Astrocyte (in vitro differentiated cells and primary cell): ENCODE results near the gene BASP1.

Experiments
- EZH2 ChIP-seq: IDR thresholded peaks from 2 replicates; pipeline ENCODE4 v1.6.1; 2012; ENCODE audit warnings: mild to moderate bottlenecking, low read length, inconsistent platforms; ENCODE audit not compliant: insufficient read depth
- TF ChIP-seq, protein P1 (sequence below): IDR thresholded peaks from 2 replicates; pipeline ENCODE4 v1.5.1; 2011; ENCODE audit warnings: low read depth, mild to moderate bottlenecking, inconsistent platforms, low read length, moderate library complexity; ENCODE audit not compliant: insufficient read depth

- TF ChIP-seq, protein P1, sequence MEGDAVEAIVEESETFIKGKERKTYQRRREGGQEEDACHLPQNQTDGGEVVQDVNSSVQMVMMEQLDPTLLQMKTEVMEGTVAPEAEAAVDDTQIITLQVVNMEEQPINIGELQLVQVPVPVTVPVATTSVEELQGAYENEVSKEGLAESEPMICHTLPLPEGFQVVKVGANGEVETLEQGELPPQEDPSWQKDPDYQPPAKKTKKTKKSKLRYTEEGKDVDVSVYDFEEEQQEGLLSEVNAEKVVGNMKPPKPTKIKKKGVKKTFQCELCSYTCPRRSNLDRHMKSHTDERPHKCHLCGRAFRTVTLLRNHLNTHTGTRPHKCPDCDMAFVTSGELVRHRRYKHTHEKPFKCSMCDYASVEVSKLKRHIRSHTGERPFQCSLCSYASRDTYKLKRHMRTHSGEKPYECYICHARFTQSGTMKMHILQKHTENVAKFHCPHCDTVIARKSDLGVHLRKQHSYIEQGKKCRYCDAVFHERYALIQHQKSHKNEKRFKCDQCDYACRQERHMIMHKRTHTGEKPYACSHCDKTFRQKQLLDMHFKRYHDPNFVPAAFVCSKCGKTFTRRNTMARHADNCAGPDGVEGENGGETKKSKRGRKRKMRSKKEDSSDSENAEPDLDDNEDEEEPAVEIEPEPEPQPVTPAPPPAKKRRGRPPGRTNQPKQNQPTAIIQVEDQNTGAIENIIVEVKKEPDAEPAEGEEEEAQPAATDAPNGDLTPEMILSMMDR, result no peak
- no peak for TF ChIP-seq EZH2
These were observed 51.8 kb downstream of the BASP1 start for GRCh38 chr5:17269201-17269600.
